Measurements from ENCODE around the gene CTTN.

Gene CTTN

DNA sequence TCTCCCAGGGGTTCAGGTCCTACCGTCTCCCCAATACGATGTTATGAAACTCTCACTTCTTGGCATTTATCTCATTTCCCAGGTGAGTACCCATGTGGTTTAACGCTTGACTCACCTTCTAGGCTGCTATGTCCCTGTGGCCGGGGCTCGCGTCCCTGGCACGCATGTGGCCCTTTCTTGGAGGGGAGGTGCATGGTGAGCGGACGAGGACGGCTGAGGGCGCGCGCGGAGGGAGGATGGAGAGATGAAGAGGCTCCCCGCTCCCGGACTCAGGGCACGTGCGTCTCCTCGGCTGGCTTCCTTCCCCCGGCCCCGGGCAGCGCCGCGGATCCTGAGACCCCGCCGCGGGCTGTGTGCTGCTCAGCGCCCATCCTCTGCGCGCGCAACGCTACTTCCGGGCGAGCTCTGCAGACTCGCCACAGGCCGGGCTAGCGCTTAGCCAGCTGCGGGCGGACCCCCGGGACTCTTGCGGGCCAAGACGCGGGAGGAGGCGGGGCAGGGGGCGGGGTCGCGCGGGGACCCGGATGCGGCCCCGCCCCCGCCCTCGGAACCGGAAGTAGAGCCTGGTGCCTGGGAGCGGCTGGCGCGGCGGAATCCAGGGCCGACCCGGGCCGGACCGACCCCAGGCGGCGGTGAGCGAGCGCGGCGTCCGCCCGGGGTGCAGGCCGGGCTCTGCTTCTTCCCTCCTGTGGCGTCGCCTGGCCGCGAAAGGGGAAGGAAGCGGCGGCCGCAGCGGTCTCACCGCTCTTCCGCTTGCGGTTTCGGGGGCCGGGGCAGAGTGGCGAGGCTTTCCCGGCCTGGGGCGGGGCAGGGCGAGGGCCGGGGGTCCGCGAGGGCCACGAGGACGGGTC is at the start of gene CTTN:
CTTN (plus strand) TSS at position 547 of the 851 bp plus-strand sequence. CDS start 8,769 bp downstream, outside the sequence.
- Mint-ChIP-seq H3K4me1 (peaks cover 13% of the 10 kb centered on the region), H3K4me3 (peak within 1 kb of the TSS; percentile 77), H3K36me3 (no peaks in the 10 kb centered on the region), H3K27ac (peak within 1 kb of the TSS; percentile 76), H3K9me3 (no peaks in the 10 kb centered on the region), H3K27me3 (peaks cover 19% of the 10 kb centered on the region)
- DNase-seq (ENCODE audit: low spot score in 2 of 2): peak; percentile 24 to 42
- peak; percentile 80 for ATAC-seq (ENCODE audit: low read depth)

DNA sequence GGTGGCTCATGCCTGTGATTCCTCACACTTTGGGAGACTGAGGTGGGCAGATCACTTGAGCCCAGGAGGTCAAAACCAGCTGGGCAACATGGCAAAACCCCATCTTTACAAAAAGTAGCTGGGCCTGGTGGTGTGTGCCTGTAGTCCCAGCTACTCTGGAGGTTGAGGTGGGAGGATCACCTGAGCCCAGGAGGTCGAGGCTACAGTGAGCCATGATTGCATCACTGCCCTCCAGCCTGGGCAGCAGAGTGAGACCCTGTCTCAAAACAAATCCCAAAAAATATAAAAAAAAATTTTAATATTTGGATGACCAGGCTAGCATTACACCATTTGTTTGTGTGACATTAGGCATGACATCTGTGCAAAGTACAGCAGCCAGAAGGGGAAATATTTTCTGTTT is 49.7 kb upstream of the CTTN start:
- DNase-seq (ENCODE audit: low spot score in 2 of 2) (no peak), ATAC-seq (ENCODE audit: low read depth) (no peak)
- H3K27ac Mint-ChIP-seq: no peak overlapping the region
- no peaks in the 10 kb centered on the region for H3K9me3 Mint-ChIP-seq
- H3K27me3 Mint-ChIP-seq: no peaks in the 10 kb centered on the region
- no peak overlapping the region for H3K4me3 Mint-ChIP-seq
- H3K4me1 Mint-ChIP-seq: no peaks in the 10 kb centered on the region
- H3K36me3 Mint-ChIP-seq: peaks cover 26% of the 10 kb centered on the region

DNA sequence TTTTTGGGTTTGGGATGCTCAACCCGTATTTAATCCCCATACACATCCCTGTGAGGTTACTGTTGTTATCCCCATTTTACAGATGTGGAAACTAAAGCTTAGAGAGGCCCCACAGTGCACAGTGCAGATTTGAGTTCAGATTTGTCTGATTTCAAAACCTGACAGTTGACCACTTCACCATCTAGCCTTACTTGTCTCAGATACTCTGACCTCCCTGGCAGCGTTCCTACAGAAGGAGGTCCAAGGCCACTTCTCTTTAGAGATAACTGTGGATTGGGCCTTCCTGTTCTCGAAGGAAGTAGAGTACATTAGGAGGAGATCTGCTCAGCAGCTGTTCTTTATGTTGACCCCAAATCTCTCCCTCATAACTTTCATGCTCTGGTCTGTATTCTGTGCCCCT is 46.7 kb upstream of the CTTN start:
- no peak overlapping the region for H3K4me3 Mint-ChIP-seq
- H3K36me3 Mint-ChIP-seq: peaks cover 28% of the 10 kb centered on the region
- H3K27me3 Mint-ChIP-seq: no peaks in the 10 kb centered on the region
- no peaks in the 10 kb centered on the region for H3K9me3 Mint-ChIP-seq
- DNase-seq (ENCODE audit: low spot score in 2 of 2) (no peak), ATAC-seq (ENCODE audit: low read depth) (no peak)
- no peak overlapping the region for H3K27ac Mint-ChIP-seq
- H3K4me1 Mint-ChIP-seq: no peaks in the 10 kb centered on the region

DNA sequence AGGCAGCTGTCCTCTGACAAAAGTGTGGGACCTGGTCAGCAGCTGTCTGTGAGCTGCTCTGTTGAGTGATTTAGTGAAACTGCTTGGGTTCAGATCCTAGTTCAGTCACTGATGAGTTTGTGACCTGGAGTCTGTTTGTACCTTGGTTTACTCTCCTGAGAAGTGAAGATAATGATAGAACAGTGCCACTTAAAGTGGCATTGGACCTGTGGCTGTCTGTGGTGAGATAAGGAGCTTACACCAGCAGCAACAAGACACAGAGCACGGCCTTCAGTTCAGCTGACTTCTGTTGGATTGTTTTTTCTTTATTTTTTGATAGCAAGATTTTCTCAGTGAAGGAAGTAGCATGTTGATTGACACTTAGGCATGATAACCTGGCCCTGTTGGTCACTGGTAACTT is 46.2 kb upstream of the CTTN start:
- Mint-ChIP-seq H3K4me3 (no peak overlapping the region), H3K9me3 (no peaks in the 10 kb centered on the region), H3K27me3 (no peaks in the 10 kb centered on the region), H3K4me1 (no peaks in the 10 kb centered on the region), H3K36me3 (peaks cover 32% of the 10 kb centered on the region), H3K27ac (no peak overlapping the region)
- ATAC-seq (ENCODE audit: low read depth): no peak
- no peak for DNase-seq (ENCODE audit: low spot score in 2 of 2)

DNA sequence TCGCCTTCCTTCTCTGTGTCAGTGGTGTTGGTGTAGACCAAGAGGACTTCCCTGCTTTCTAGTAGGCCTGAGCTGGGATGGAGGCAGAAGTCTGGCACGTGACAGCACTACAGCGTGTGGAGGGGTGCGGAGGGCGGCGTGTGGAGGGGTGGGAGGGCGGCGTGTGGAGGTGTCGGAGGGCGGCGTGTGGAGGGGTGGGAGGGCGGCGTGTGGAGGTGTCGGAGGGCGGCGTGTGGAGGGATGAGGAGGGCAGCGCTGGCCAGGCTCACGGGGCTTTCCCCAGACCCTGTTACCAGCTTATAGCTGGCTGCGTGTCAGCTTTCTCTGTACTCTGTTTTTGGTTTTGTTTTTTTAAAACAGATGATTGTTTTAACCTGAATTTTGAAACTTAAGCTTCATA is 45.7 kb upstream of the CTTN start:
- no peak overlapping the region for H3K4me3 Mint-ChIP-seq
- no peaks in the 10 kb centered on the region for H3K9me3 Mint-ChIP-seq
- DNase-seq (ENCODE audit: low spot score in 2 of 2) (no peak), ATAC-seq (ENCODE audit: low read depth) (no peak)
- H3K36me3 Mint-ChIP-seq: peaks cover 32% of the 10 kb centered on the region
- no peak overlapping the region for H3K27ac Mint-ChIP-seq
- no peaks in the 10 kb centered on the region for H3K4me1 Mint-ChIP-seq
- no peaks in the 10 kb centered on the region for H3K27me3 Mint-ChIP-seq

DNA sequence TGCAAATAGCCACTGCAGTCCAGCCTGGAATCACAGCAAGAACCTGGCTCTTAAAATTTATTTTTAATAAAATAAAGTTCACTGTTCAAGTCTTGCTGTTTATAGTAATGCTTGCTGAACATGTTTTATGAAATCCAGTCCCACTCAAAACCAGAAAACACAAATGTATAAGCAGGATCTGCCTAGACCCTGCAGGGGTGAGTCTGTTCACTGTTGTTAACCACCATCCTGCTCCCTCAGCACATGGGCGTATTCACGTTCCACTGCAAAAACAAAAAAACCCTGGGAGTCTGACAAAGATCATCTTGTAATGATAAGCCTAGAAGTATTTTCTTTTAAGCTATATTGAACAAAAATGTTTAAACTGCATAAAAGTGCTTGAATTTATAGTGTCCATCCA is 45.0 kb upstream of the CTTN start:
- H3K27me3 Mint-ChIP-seq: no peaks in the 10 kb centered on the region
- peaks cover 28% of the 10 kb centered on the region for H3K36me3 Mint-ChIP-seq
- no peaks in the 10 kb centered on the region for H3K9me3 Mint-ChIP-seq
- ATAC-seq (ENCODE audit: low read depth) (no peak), DNase-seq (ENCODE audit: low spot score in 2 of 2) (no peak)
- H3K4me3 Mint-ChIP-seq: no peak overlapping the region
- no peaks in the 10 kb centered on the region for H3K4me1 Mint-ChIP-seq
- H3K27ac Mint-ChIP-seq: no peak overlapping the region

DNA sequence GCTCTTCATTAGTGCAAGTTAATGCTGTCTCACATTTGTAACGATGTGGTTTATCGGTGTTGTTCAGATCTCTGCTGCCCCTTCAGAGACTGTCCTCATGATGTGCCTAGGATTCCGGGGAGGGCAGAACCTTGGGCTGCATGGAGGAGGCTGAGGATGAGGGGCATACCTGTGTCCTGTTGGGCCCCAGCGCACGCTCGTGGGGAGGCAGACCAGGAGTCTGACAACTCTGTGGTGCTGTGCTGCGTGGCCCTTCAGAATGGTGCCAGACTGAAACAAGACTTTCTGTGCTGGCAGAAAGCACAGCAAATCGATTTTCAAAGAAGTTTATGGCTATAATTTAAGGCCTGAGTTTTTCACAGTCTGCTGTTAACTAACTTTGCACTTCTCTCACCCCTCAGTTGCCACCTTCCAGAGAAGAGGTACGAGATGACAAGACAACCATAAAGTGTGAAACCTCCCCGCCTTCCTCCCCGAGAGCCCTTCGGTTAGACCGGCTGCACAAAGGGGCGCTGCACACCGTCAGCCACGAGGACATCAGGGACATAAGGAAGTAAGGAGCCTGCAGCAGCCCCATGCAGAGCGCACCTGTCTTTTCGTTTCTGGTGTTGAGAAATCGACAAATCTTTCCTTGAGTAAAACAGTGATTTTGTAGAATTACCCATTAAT is 44.3 kb upstream of the CTTN start:
- H3K36me3 Mint-ChIP-seq: peaks cover 28% of the 10 kb centered on the region
- H3K4me3 Mint-ChIP-seq: no peak overlapping the region
- H3K4me1 Mint-ChIP-seq: no peaks in the 10 kb centered on the region
- no peak for ATAC-seq (ENCODE audit: low read depth)
- no peaks in the 10 kb centered on the region for H3K27me3 Mint-ChIP-seq
- no peaks in the 10 kb centered on the region for H3K9me3 Mint-ChIP-seq
- no peak for DNase-seq (ENCODE audit: low spot score in 2 of 2)
- no peak overlapping the region for H3K27ac Mint-ChIP-seq

DNA sequence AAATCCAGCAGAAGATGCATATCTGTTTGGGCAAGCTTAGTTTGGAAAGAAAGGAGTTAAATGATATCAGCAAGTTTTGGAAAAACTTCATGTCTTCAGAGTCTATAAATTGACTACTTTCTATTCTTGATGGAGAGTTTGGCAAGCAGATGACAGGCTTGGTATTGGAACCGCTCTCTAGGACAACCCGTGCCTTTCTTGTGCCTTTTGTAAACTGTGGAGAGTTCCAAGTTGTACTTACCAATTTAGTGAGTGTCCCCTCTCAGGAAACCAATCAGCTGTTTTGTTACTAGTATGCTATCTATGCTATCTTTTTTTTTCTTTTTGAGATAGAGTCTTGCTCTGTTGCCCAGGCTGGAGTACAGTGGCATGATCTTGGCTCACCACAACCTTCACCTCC is 43.7 kb upstream of the CTTN start:
- H3K4me3 Mint-ChIP-seq: no peak overlapping the region
- DNase-seq (ENCODE audit: low spot score in 2 of 2): no peak
- H3K4me1 Mint-ChIP-seq: no peaks in the 10 kb centered on the region
- H3K9me3 Mint-ChIP-seq: no peaks in the 10 kb centered on the region
- no peaks in the 10 kb centered on the region for H3K27me3 Mint-ChIP-seq
- H3K36me3 Mint-ChIP-seq: peaks cover 33% of the 10 kb centered on the region
- ATAC-seq (ENCODE audit: low read depth): no peak
- H3K27ac Mint-ChIP-seq: no peak overlapping the region

DNA sequence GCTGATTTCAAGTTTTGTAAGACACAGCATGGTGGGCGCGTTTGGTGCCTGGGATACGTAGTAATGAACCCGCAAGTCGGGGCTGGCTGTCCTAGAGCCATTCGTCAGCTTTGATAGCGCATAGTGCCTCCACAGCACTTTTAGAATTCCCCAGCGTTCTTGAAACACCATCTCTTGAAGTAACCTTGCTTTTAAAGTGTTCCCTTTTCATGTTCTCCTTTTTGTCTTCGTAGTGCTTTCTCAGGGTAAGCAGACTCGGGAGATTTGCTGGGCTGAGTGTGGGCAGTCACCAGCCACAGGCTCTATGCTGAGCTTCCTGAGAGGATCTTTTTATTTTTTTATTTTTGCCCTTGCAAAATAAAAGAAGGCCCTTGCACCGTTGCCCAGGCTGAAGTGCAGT is 39.6 kb upstream of the CTTN start:
- Mint-ChIP-seq H3K36me3 (peaks cover 38% of the 10 kb centered on the region), H3K4me1 (no peaks in the 10 kb centered on the region), H3K9me3 (no peaks in the 10 kb centered on the region), H3K27me3 (no peaks in the 10 kb centered on the region), H3K4me3 (no peak overlapping the region), H3K27ac (no peak overlapping the region)
- DNase-seq (ENCODE audit: low spot score in 2 of 2) (no peak), ATAC-seq (ENCODE audit: low read depth) (no peak)

DNA sequence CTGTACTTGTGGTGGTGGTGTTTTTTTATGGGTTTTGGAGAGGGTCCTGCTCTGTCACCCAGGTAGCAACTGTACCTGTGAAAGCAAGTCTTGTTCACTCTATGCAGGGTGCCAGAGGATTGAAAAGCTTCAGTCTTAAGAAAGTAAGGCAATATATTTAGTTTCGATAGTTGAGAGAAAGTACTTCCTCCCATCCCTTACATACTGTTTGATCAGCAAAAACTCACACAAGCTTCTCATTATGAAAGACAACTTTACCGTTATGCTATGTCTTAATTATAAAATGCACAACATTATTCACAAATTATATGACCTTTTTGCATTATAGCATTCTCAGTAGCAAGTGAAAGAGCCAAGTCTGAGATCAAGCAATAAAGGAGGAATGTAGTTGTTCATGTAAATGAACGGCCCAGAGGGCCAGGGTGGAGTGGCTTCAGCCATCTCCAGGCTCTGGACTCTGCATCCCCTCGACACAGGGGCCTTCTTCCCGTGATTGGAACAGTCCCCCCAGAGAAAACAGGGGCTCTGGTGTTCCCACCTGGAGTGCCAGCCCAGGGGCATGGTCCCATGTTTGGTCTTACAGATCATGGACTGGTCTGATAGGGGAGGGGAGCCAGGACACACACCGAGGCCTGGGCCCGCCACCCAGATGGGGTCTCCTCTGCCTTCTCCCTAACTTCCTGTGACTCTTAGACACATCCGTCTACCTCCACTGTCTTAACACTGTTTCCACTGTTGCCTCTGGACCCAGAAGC is 38.7 kb upstream of the CTTN start:
- Mint-ChIP-seq H3K36me3 (peaks cover 33% of the 10 kb centered on the region), H3K4me1 (peaks cover 2% of the 10 kb centered on the region), H3K9me3 (no peaks in the 10 kb centered on the region), H3K27me3 (no peaks in the 10 kb centered on the region), H3K27ac (no peak overlapping the region), H3K4me3 (no peak overlapping the region)
- ATAC-seq (ENCODE audit: low read depth): no peak
- DNase-seq (ENCODE audit: low spot score in 2 of 2): no peak

DNA sequence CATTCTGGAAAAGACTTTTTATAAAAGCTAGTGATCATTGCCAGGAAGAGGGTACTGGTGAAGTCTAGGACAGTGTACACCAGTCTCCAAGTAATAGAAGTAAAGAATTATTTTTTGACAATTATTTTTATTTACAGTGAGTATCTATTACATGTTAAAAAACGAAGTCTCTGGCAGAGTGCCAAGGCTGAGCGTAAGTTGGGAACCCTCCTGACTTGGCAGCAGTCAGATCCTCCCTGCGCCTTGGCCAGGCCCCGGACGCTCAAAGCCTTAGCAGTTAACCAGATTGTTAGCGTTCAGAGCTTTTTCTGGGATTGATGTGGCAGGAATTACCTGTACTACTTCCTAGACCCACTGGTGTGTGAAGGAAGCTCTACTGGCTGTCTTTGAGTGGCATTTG is 38.1 kb upstream of the CTTN start:
- DNase-seq (ENCODE audit: low spot score in 2 of 2) (no peak), ATAC-seq (ENCODE audit: low read depth) (no peak)
- no peaks in the 10 kb centered on the region for H3K27me3 Mint-ChIP-seq
- H3K4me1 Mint-ChIP-seq: peaks cover 7% of the 10 kb centered on the region
- peaks cover 33% of the 10 kb centered on the region for H3K36me3 Mint-ChIP-seq
- H3K27ac Mint-ChIP-seq: no peak overlapping the region
- H3K9me3 Mint-ChIP-seq: no peaks in the 10 kb centered on the region
- no peak overlapping the region for H3K4me3 Mint-ChIP-seq

DNA sequence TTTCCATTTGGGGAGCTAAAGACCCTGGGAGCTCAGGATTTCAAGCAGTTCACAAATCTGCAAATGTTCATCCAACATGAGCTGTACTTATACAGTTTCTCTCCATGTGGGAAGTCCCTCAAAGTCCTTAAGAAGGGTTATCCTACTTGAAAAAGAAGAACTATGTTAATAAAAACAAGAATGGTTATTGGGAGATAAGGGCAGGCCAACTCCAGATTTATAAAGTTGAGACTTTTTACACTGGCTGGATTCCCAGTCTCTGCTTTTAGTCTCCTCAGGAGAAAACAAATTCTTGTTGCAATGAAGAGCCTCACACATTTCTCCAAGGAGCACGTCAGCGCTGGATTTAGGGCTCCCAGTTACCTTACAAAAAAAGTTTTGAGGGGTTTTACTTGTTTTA is 34.2 kb upstream of the CTTN start:
- Mint-ChIP-seq H3K36me3 (peaks cover 31% of the 10 kb centered on the region), H3K9me3 (no peaks in the 10 kb centered on the region), H3K27ac (no peak overlapping the region), H3K4me1 (peaks cover 8% of the 10 kb centered on the region), H3K27me3 (no peaks in the 10 kb centered on the region), H3K4me3 (no peak overlapping the region)
- ATAC-seq (ENCODE audit: low read depth): no peak
- no peak for DNase-seq (ENCODE audit: low spot score in 2 of 2)

DNA sequence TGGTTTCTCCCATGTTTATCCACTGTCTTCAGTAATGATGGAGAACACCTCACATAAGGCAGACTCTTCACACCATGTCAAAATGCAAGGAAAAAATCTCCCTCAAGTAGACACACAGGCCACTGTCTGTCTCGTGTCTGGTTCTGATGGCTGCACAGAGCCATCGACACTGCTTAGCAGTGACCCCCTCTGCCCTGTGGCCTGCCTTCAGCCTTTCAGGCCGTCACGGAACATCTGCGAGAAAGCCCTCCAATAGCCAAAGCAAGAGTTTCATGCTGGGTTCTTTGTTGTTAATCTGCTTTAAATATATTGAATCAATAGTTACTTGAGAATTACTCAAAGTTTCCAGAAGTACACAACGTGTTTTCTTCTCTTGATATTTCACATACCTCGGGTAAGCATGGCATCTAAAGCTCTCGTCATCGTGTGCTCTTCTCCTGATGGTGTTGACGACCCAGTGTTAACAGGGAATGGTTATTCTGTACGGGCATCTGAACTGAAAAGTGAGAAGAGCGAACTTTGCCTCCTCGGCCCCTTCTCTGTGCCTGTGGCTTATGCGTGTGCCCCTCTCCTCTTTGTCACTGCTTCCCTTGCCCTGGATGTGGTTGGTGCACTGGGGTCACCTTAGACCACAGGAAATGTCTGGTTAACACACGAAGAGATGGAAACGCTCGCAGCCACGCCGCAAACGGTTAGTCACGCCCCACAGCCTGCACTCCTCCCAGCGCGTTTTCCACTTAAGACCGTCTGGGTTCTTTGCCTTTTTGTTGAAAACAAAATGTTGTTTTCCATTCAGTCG is 33.4 kb upstream of the CTTN start:
- ATAC-seq (ENCODE audit: low read depth) (no peak), DNase-seq (ENCODE audit: low spot score in 2 of 2) (no peak)
- Mint-ChIP-seq H3K4me1 (peaks cover 8% of the 10 kb centered on the region), H3K36me3 (peaks cover 26% of the 10 kb centered on the region), H3K4me3 (no peak overlapping the region), H3K27ac (no peak overlapping the region), H3K9me3 (no peaks in the 10 kb centered on the region), H3K27me3 (no peaks in the 10 kb centered on the region)

DNA sequence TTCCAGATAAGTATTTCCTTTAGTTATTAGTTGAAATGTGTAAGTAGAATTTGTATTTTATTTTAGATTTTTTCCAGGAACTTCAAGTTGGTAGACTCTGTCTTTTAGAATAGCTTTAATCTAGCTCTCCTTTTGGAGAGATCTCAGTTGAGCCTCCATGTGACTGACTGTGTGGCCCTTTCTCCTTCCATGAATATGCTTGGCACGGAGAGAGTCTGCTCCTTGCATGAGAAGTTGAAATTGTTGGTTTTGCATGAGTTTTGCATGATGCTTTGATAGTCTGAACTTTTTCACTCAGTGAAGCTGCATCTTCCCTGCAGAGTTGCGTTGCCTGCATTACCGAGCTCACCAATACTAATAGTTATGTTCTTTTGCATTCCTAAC is 32.8 kb upstream of the CTTN start:
- H3K27me3 Mint-ChIP-seq: no peaks in the 10 kb centered on the region
- H3K4me1 Mint-ChIP-seq: peaks cover 8% of the 10 kb centered on the region
- no peaks in the 10 kb centered on the region for H3K9me3 Mint-ChIP-seq
- ATAC-seq (ENCODE audit: low read depth) (no peak), DNase-seq (ENCODE audit: low spot score in 2 of 2) (no peak)
- peaks cover 25% of the 10 kb centered on the region for H3K36me3 Mint-ChIP-seq
- H3K4me3 Mint-ChIP-seq: no peak overlapping the region
- peak overlapping the region; percentile 28 for H3K27ac Mint-ChIP-seq
